GM21737 (cell line): ENCODE data around the gene XRCC5.
"Not testable (repeated sequence)": the region's sequence is repeated elsewhere in the genome, so short reads cannot be mapped to it uniquely, and the experiment has no call there.

Experiments used
- ATAC-seq: cut with Tn5 transposase; IDR thresholded peaks from one replicate; pipeline ENCODE4 v1.9.1; 2021; ENCODE audit warnings: mild to moderate bottlenecking, moderate library complexity; ENCODE audit not compliant: unreplicated experiment

The XRCC5 gene

GRCh38 chr2:216116418-216116817, 7.3 kb downstream of the XRCC5 start:
- ATAC-seq, result no peak

GRCh38 chr2:216117561-216118340, 8.6 kb downstream of the XRCC5 start:
- no peak for ATAC-seq

- ATAC-seq, result no peak
Observed at GRCh38 chr2:216118474-216118873, 9.3 kb downstream of the XRCC5 start.

GRCh38 chr2:216119146-216119545, 10.0 kb downstream of the XRCC5 start:
- no peak for ATAC-seq

DNA sequence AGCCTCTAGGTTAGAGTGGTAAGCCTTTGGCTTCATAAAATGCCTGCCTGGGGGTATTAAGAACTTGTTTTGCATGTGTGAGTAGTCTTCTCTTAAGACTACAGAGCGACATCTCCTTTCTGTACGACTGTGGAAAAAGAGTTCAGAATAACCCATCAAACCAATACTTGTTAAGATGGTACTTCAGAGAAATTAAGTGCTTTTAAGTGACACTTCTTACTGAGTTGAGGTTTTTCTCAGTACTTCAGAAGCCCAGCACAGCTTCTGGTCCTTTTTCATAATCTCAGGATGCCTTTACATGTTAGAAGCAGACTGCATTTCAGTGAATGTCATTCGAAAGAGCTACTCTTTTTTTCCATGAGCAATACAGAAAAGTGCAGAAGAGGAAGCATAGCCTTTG, 10.8 kb downstream of the XRCC5 start:
- ATAC-seq, result no peak

GRCh38 chr2:216121255-216121654, 12.1 kb downstream of the XRCC5 start:
- ATAC-seq, result no peak

DNA sequence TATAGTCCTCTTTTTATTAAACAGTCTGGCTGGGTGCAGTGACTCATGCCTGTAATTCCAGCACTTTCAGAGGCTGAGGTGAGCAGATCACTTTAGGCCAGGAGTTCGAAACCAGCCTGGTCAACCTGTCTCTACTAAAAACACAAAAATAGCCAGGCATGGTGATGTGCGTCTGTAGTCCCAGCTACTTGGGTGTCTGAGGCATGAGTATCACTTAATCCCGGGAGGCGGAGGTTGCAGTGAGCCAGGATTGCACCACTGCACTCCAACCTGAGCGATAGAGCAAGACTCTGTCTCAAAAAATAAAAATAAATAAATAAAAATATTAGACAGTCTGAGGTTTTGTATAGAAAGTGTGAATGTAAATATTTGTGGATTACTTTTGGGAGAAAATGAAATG, 17.8 kb downstream of the XRCC5 start:
- no peak for ATAC-seq

GRCh38 chr2:216130346-216130971, 21.3 kb downstream of the XRCC5 start:
- ATAC-seq, result no peak

DNA sequence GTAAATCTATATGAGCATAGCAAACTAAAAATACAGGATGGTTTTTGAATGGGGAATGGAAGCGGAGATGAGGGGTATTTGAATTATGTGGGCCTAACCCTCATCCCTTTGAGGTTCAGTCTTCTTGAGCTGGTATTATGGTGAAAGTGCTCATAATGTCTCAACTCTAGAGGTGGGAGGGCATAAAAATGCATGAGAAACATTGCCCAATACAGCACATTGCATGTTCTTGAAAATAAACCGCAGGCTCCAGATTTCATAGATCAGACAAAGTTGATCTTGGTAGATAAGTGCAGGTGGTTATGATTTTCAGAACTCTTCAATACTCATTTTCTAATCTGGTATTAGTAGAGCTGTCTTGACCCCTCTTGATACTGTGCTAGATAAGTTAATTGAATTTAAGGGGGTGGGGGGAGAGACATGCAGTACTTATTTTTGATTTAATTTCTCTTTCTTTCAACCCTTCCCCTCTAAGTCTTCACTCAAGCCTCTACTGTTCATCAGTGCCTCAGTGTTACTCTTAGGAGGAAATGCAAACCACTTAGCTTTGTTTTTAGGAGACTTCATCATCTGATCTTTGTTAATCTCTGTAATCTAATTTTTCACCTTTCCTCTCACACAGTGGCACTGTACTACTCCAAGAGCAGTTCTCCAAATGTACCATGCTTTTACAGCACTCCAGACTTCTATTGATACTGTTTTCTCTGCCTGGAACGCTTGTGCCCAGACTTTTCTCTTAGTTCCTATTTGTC, 22.2 kb downstream of the XRCC5 start:
- ATAC-seq, result no peak

DNA sequence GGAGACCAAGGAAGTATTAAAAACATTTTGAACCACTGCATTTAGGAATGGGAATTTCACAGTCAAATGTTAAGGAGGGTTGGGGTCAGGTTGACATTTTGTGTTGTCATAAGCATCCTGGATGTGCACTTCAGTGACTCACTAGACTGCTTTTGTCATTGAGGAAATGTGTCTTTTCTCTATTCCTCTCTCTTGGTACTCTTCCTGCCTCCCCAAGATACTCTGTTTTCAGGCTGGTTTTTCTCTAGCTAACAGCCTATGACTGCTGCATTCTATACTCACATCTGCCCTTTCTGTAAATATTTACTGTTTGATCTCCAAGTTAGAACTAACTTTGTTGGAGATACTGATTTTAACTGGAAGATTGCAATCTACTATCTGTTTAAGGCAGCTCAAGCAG, 23.4 kb downstream of the XRCC5 start:
- no peak for ATAC-seq

- no peak for ATAC-seq
Observed at GRCh38 chr2:216133397-216133796, 24.2 kb downstream of the XRCC5 start.

DNA sequence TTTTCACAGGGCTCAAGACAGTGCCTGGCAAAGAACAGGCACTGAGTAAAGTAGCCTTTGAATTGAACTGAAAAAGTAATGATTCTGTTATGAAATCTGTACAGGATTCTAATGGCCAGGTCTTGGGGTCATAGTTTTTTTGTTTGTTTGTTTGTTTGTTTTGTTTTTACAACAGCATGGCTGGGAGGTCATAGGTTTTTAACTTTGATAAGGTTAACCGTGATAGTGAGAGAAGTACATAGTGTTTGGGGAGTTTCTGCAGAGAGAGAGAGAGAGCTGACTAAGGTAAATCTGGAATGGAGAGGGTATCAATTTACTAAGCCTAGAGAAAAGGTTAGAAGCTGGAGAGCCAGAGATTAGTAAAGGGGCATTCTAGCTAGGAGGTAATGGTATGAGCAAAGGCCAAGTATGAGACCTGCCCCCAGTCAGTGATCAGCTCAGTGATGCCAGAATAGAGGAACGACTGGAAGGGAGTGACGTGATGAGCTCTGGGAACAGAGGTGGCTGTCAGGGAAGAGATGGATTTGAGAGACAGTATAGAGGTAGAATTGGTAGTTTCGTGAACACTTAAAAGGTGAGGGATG, 25.9 kb downstream of the XRCC5 start:
- ATAC-seq, result no peak

DNA sequence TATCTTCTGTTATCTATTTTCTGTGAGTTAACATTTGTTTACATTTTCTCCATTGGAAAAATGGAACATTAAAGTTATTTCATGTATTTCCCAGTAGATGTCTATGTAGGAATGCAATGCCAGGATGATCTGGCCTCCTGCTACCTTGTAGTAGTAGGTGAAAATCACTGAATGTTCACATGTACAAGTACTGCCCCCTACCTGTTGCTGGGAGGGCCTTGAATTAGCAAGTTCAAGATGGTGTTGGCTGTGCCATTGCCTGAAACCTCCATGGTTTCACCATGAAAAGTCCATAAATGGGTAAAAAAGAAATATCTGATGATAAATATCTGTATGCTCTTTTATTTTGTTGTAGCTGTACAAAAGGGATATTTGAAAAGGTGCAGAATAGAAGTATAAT, 30.7 kb downstream of the XRCC5 start:
- ATAC-seq, result no peak

DNA sequence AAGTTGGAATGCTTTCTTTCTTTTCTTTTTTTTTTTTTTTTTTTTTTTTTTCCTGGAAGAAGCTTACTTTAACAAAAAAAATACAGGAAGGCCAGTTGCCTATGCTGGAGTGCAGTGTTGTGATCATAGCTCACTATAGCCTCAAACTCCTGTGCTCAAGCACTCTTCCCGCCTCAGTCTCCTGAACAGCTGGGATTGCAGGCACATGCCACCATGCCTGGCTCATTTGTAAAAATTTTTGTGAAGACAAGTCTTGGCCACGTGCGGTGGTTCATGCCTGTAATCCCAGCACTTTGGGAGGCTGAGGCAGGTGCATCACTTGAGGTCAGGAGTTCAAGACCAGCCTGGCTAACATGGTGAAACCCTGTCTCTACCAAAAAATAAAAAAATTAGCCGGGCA, 32.4 kb downstream of the XRCC5 start:
- ATAC-seq, result not testable (repeated sequence)

DNA sequence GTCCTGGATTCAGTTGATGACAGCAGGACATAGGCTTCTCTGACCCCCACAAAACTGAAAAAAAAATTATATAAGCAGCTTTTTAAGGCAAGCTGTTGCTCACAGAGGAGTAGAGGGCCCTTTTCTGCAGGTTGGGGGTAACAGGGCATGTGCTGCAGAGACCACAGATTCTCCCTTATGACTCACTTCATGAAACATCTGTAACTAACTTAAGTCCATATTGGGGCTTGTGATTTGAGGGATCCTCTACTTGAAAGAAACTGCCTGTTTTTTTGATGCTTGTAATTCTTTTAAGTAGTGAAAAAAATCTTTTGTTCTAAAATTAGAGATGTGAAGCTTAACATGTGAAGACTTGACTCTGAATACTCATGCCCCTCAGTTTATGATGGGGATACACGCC, 33.4 kb downstream of the XRCC5 start:
- ATAC-seq, result peak; percentile 97

DNA sequence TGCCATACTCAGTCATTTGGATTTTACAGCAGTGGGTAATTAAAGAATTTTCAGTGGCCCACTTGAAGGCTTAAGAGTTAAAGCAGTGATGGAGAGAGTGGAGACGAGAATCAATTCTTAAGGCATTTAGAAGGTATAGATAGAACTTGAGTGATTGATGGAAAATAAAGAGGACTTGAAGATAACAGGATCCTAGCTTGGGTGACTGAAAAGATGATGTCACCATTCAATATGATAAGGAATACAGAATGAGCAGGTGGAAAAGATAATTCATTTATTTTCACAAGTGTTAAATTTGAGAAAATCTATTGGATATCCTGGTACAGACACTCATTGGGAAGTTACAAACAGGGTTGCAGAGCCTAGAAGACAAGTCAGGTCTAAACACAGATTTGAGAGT, 35.2 kb downstream of the XRCC5 start:
- no peak for ATAC-seq

GRCh38 chr2:216144857-216145256, 35.7 kb downstream of the XRCC5 start:
- ATAC-seq, result no peak

DNA sequence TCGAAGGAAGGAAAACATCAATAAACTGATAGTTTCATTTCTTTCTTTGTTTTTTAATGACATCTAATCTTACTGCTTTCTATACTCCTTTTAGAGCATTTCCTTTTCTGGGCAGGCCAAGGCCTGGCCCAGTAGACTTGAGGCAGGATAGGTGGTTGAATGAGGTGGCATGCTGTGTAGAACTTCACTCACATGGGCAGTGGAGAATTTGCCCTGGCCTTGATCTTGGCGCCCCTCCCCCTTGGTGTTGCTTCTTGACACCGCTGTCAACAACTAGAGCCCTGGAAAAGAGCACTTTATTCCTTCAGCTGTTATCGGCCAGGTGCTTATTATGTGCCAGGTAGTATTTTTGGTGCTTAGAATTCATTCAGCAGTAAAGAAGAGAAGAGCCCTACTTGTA, 37.4 kb downstream of the XRCC5 start:
- no peak for ATAC-seq

DNA sequence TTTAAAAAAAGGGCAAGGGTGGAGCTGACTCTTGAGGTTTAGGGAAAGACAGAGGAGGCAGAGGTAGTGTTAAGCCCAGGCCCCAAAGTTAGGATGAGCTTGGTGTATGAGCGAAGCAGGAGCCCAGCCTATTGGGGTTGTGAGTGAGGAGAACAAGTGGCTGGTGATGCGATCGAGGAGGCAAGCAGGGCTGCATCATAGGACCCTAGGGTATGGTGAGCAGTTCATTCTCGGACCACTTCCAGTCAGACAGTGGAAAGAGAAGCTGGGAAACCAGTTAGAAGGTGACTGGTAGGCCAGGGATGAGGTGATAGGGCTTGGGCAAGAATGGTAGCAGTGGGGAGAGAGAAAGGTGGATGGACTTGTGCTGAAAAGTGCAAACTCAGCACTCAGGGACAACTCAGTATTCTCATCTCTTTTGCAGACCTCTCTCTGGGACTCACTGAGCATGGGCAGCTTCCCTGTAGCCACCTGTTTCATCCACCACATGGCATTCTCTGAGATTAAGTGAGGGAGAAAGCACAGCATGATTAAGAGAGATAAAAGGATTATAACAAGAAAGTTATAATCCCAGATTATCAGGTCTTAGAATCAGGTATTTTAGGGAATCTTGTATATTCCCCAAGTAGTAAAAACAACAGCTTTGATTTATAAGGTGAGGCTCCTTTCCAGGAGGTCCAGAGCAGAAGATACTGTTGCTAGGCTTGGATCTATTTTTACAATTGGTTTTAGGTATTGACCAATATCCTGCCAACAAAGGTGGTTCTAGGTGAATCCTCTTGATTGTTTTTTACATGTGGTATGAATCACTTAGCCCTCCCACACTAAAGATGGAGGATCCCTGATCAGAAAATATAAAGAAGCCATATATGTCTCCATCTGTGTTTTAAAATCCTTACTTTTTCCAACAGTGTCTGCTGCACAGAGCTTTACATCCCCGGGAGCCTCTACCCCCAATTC, 38.3 kb downstream of the XRCC5 start:
- ATAC-seq, result no peak

DNA sequence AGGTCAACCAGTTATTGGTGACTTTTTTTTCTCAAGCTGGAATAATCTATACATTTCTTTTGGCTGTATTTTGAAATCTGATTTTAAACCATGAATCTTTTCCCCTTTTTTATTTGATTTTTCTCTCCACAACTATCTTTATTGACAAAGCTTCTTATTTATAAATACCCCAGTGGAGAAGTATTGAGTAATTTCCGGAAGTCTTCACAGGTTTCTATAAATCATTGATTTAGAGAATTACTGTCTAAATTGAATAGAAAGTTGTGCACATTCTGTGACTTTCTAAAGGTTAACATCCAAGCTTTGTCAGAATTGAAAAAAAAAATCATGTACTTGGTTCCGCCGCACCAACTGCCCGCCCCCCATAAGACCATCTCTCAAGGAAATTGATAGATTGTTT, 39.8 kb downstream of the XRCC5 start:
- ATAC-seq, result no peak
